KMS-11 (cell line): Measurements from ENCODE around the gene EFNB2.

Experiments
- H2AFZ ChIP-seq: fragments of 200-600 bp; sonication (generic); 2 replicates; pipeline ENCODE4 v1.6.1; 2016; ENCODE audit warnings: antibody characterized with exemption, mixed run types, low read depth
- H3K27ac ChIP-seq: fragments of 200-600 bp; sonication (generic); 2 replicates; pipeline ENCODE4 v1.6.1; 2016; ENCODE audit warnings: mild to moderate bottlenecking, mixed run types
- H3K27me3 ChIP-seq: fragments of 200-600 bp; sonication (generic); 2 replicates; pipeline ENCODE4 v1.6.1; 2017; ENCODE audit warnings: mild to moderate bottlenecking, low read depth, mixed run types, moderate library complexity; ENCODE audit not compliant: insufficient read depth
- H3K36me3 ChIP-seq: fragments of 200-600 bp; sonication (generic); 2 replicates; pipeline ENCODE4 v1.6.1; 2017; ENCODE audit warnings: mild to moderate bottlenecking, mixed run types; ENCODE audit not compliant: insufficient read depth
- H3K4me1 ChIP-seq: fragments of 200-600 bp; sonication (generic); 2 replicates; pipeline ENCODE4 v1.6.1; 2016; ENCODE audit warnings: mild to moderate bottlenecking, low read depth, mixed run types; ENCODE audit not compliant: poor library complexity, severe bottlenecking
- H3K4me2 ChIP-seq: fragments of 200-600 bp; sonication (generic); 2 replicates; pipeline ENCODE4 v1.7.0; 2016; ENCODE audit warnings: mild to moderate bottlenecking, mixed run types
- H3K4me3 ChIP-seq: fragments of 200-600 bp; sonication (generic); IDR thresholded peaks from 2 replicates; pipeline ENCODE4 v1.6.1; 2017; ENCODE audit warnings: low read depth, low read length, mixed read lengths; ENCODE audit not compliant: insufficient read depth
- H3K79me2 ChIP-seq: fragments of 200-600 bp; sonication (generic); 2 replicates; pipeline ENCODE4 v1.6.1; 2016; ENCODE audit warnings: low read depth, mixed run types; ENCODE audit not compliant: insufficient read depth
- H3K9ac ChIP-seq: fragments of 200-600 bp; sonication (generic); 2 replicates; pipeline ENCODE4 v1.6.1; 2016; ENCODE audit warnings: mild to moderate bottlenecking, mixed run types
- H4K20me1 ChIP-seq: fragments of 200-600 bp; sonication (generic); 2 replicates; pipeline ENCODE4 v1.6.1; 2016; ENCODE audit warnings: mild to moderate bottlenecking, mixed run types; ENCODE audit not compliant: insufficient read depth
- CTCF ChIP-seq: fragments of 200-600 bp; sonication (generic); conservative IDR thresholded peaks from 2 replicates; pipeline ENCODE4 v1.6.1; 2017; ENCODE audit warnings: low read depth, mild to moderate bottlenecking, antibody characterized with exemption, low read length, moderate library complexity, mixed read lengths

Gene EFNB2

GRCh38 chr13:106480351-106480910, 55.0 kb downstream of the EFNB2 start:
- H3K27ac ChIP-seq = no peak overlapping the region
- H3K4me2 ChIP-seq = no peak overlapping the region
- H3K4me1 ChIP-seq = no peaks in the 10 kb centered on the region
- no peak overlapping the region for H3K9ac ChIP-seq
- no peaks in the 10 kb centered on the region for H4K20me1 ChIP-seq
- no peaks in the 10 kb centered on the region for H3K27me3 ChIP-seq
- H3K4me3 ChIP-seq = no peak overlapping the region
- TF ChIP-seq CTCF = no peak
- H3K79me2 ChIP-seq = no peaks in the 10 kb centered on the region
- H3K36me3 ChIP-seq = no peaks in the 10 kb centered on the region
- no peak overlapping the region for H2AFZ ChIP-seq

DNA sequence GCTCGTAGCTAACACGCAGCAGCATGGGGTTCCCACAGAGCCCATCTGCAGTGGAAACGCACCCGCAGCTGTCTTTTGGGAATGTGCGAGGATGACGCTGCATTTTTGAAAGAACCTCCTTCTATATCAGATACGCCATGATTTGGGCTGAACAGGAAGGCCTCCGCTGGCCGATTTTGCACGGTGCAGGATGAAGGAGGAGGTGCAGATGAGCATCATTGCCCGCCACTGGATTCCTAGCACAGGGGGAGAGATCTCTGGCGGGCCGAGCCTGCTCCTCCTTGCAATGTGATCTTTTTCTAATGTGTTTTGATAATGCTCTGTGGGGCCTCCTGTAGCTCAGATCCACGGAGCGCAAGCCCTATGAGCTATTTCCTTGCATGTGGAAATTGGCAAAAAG, 55.5 kb downstream of the EFNB2 start:
- H3K9ac ChIP-seq = no peak overlapping the region
- H3K27ac ChIP-seq = no peak overlapping the region
- H3K27me3 ChIP-seq = no peaks in the 10 kb centered on the region
- no peaks in the 10 kb centered on the region for H3K4me1 ChIP-seq
- H3K79me2 ChIP-seq = no peaks in the 10 kb centered on the region
- H4K20me1 ChIP-seq = no peaks in the 10 kb centered on the region
- H2AFZ ChIP-seq = no peak overlapping the region
- no peak for TF ChIP-seq CTCF
- no peak overlapping the region for H3K4me2 ChIP-seq
- no peaks in the 10 kb centered on the region for H3K36me3 ChIP-seq
- H3K4me3 ChIP-seq = no peak overlapping the region

- Histone ChIP-seq H3K27ac (no peak overlapping the region), H3K27me3 (no peaks in the 10 kb centered on the region)
These were observed 57.3 kb downstream of the EFNB2 start for GRCh38 chr13:106478116-106478515.

DNA sequence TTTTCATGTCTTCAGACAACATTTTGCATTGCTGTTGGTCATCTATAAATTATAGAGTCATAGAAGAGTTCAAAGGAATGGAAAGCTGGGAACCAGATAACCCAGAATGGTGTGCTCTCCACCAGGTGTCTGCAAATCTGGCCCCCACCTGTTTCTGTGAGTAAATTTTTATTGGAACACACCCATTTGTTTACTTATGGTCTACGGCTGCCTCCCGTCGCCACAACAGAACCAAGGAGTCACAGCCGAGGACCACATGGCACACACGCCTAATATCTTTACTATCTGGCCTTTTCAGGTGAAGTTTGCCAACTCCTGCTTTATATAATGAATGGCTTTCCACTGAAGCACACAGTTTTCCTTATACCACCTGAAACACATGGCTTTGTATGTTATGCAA, 58.2 kb downstream of the EFNB2 start:
- Histone ChIP-seq H3K9ac (no peak overlapping the region), H3K4me1 (no peaks in the 10 kb centered on the region), H3K27me3 (no peaks in the 10 kb centered on the region), H3K4me3 (no peak overlapping the region), H3K27ac (no peak overlapping the region), H2AFZ (no peak overlapping the region), H3K4me2 (no peak overlapping the region), H3K36me3 (no peaks in the 10 kb centered on the region), H3K79me2 (no peaks in the 10 kb centered on the region), H4K20me1 (no peaks in the 10 kb centered on the region)
- no peak for TF ChIP-seq CTCF

More at GRCh38 chr13:106478116-106478515, 57.3 kb downstream of the EFNB2 start:
- Histone ChIP-seq H4K20me1 (no peaks in the 10 kb centered on the region), H3K79me2 (no peaks in the 10 kb centered on the region), H3K9ac (no peak overlapping the region), H3K4me1 (no peaks in the 10 kb centered on the region), H2AFZ (no peak overlapping the region), H3K4me2 (no peak overlapping the region), H3K4me3 (no peak overlapping the region), H3K36me3 (no peaks in the 10 kb centered on the region)
- no peak for TF ChIP-seq CTCF
